Pulmonary artery endothelial cell (primary cell): Measurements from ENCODE around the gene C1orf226. TPM values are rescaled to one million over a fixed set of nuclear protein-coding genes. Genes with fewer than 3 reads are reported as not detected.
"Not testable (repeated sequence)": the region's sequence is repeated elsewhere in the genome, so short reads cannot be mapped to it uniquely, and the experiment has no call there.

ENCODE experiments used
- DNase-seq: peaks from one replicate; pipeline ENCODE4 v3.0.0-alpha.2; 2011; ENCODE audit warnings: low read depth, low spot score
- total RNA-seq: library from RNA; depleted of rRNA; stranded (reverse); fragments of >200 nt; gene quantifications from 2 replicates; pipeline ENCODE4 v1.2.3, GENCODE V29; 2014

The C1orf226 gene
- total RNA-seq, 1 donor from 2014 or later = 0.79 TPM

DNA sequence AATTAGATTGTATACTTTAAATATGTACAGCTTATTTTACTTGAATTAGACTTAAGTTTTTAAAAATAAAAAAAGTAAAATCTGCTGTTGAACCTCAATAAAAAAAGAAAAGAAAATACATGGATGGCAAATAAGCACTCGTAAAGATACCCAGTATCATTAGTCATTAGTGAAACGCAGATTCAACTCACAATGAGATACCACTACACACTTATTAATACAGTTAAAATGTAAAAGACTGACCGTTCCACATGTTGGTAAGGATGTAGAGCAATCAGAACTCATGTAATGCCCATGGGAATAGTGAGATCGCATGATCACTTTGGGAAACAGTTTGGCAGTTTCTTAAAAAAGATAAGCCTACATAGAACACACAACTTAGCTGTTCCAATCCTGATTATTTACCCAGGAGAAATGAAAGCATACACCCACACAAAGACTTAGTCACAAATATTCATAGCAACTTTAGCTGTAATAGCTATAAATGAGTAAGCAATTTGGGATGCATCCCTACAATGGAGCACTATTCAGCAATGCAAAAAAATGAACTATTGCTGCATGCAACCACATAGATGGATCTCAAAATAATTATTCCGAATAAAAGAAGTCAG, 23.1 kb downstream of the C1orf226 start:
- DNase-seq = no peak

GRCh38 chr1:162405800-162406199, 24.3 kb downstream of the C1orf226 start:
- DNase-seq = no peak

- no peak for DNase-seq
Observed at GRCh38 chr1:162406811-162407210, 25.3 kb downstream of the C1orf226 start.

- no peak for DNase-seq
Observed at GRCh38 chr1:162407539-162407938, 26.0 kb downstream of the C1orf226 start.

GRCh38 chr1:162412002-162412401, 30.5 kb downstream of the C1orf226 start, which contains the start of gene SH2D1B:
Gene SH2D1B, minus strand, starts transcription at chr1:162412136. Its CDS starts 120 bp downstream, at chr1:162412016.
- DNase-seq = no peak

DNA sequence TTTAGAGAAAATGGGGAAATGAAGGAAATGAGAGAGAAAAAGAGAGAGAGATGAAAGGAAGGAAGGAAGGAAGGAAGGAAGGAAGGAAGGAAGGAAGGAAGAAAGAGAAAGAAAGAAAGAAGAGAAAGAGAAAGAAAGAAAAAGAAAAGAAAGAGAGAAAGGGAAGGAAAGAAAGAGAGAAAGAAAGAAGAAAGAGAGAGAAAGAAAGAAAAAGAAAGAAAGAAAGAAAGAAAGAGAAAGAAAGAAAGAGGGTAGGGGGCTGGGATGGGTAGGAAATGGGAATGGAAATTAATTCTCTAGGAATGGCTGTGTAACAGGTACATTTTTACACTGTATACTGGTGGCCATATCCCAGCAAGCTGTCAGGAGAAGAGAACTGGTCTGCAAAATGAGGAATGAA, 34.7 kb downstream of the C1orf226 start:
- DNase-seq = no peak

GRCh38 chr1:162416909-162417308, 35.4 kb downstream of the C1orf226 start:
- no peak for DNase-seq

DNA sequence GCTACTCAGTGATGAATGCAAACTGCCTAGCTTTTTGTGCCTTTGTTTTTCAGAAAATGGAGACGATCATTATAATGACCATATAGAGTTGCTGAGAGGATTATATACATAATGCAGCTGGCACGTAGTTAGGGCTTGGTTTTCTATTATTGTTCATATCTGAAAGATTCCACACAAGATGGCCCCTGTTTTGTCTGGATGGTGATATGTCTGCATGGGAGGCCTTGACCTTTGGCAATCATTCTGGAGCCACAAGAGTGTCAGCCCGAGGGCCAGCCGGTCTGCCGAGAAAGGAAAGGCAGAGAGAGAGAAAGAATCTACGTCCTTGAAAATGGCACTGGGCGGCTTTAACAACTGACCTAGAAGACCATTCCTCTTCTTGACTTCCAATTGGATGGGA, 36.1 kb downstream of the C1orf226 start:
- DNase-seq = no peak

DNA sequence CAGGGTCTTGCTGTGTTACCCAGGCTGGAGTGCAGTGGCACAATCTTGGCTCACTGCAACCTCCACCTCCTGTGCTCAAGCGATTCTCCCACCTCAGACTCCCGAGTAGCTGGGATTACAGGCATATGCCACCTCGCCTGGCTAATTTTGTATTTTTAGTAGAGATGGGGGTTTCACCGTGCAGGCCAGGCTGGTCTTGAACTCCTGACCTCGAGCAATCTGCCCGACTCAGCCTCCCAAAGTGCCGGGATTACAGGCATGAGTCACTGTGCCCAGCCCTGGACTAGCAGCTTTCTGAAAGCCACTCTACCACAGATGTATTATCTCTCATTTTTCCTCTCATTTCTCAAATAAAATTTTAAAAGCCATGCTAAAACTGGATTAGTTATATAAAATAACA, 37.1 kb downstream of the C1orf226 start:
- not testable (repeated sequence) for DNase-seq

- DNase-seq = not testable (repeated sequence)
Observed at GRCh38 chr1:162419450-162419931, 38.0 kb downstream of the C1orf226 start.

DNA sequence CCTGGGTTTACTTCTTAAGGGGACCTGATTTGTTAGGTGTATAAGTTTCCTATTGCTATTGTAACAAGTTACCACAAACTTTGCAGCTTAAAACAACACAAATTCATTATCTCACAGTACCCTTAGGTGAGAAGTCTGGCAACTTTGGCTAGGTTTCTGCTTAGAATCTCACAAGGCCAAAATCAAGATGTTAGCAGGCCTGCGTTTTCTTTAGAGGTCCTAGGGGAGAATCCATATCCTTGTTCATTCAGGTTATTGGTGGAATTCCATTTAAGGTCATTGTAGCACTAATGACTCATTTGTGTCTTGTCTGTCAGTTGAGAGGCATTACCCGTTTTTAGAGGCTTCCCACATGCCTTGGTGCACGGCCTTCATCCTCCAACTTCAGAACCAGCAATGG, 38.6 kb downstream of the C1orf226 start:
- no peak for DNase-seq

GRCh38 chr1:162421258-162422164, 40.0 kb downstream of the C1orf226 start:
- no peak for DNase-seq

DNA sequence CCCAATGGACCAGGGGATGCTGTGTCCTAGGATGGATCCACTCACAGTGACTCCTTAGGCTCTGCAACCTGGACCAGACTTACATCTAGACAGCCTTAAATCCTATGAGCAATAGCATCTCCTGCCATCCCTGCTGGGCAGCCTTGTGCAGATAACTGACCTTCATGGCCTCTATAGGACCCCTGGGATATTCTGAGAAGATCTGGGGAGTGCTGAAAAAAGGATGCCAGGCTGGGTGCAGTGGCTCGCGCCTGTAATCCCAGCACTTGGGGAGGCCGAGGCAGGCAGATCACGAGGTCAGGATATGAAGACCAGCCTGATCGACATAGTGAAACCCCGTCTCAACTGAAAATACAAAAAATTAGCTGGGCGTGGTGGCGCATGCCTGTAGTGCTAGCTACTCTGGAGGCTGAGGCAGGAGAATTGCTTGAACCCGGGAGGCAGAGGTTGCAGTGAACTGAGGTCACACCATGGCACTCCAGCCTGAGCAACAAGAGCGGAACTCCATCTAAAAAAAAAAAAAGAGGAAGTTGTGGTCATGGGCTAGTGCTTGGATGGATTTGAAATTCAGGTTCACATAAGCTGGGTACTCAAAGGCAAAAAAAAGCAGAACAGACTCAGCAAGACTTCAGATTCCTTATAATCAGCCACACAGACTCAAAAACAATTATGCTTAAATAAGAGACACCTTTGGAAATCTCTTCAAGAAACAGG, 41.3 kb downstream of the C1orf226 start:
- DNase-seq = no peak

- DNase-seq = no peak
Observed at GRCh38 chr1:162430583-162430982, 49.1 kb downstream of the C1orf226 start.

DNA sequence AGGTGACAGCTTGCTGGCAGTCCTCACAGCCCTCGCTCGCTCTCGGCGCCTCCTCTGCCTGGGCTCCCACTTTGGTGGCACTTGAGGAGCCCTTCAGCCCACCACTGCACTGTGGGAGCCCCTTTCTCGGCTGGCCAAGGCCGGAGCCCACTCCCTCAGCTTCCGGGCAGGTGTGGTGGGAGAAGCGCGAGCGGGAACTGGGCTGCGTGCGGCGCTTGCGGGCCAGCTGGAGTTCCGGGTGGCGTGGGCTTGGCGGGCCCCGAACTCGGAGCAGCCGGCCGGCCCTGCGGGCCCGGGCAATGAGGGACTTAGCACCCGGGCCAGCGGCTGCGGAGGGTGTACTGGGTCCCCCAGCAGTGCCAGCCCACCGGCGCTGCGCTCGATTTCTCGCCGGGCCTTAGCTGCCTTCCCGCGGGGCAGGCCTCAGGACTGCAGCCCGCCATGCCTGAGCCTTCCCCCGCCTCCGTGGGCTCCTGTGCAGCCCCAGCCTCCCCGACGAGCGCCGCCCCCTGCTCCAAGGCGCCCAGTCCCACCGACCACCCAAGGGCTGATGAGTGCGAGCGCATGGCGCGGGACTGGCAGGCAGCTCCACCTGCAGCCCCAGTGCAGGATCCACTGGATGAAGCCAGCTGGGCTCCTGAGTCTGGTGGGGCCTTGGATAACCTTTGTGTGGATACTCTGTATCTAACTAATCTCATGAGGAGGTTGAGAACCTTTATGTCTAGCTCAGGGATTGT, 51.6 kb downstream of the C1orf226 start:
- DNase-seq = not testable (repeated sequence)

Other genes starting within 250 kb of the C1orf226 start
- gene SPATA46, start 4.9 kb upstream of the C1orf226 start, total RNA-seq = not detected in 2 replicates
- gene SH2D1B, start 30.4 kb downstream of the C1orf226 start, total RNA-seq = not detected in 2 replicates
- 64.6 and 103 TPM in 2 replicates for gene UHMK1, start 116.1 kb downstream of the C1orf226 start, total RNA-seq
- gene UAP1, start 180.0 kb downstream of the C1orf226 start, total RNA-seq = 160 and 196 TPM in 2 replicates